ENCODE measurements around the gene HSPG2. TPM values are rescaled to one million over a fixed set of nuclear protein-coding genes. Genes with fewer than 3 reads are reported as not detected.

HSPG2 gene
- total and polyA plus RNA-seq, 2 of the 13 experiments (the other 11 are each of a cell fraction or from before 2014, with no cell fraction given) = 9.1 to 13.1 TPM

GRCh38 chr1:21932127-21932526 lies 5.0 kb downstream of the HSPG2 start (continued):
- TF ChIP-seq MEIS1 (CRISPR knock-in tag; IDR thresholded peaks at IDR 0.05; ENCODE audit: borderline replicate concordance) = no peak

- WGBS (ENCODE audit: low lambda C conversion rate) = 2% methylated on average over 6 of the region's 16 CpGs
- Histone ChIP-seq H3K9ac (ENCODE audit: insufficient read depth, low read depth, low read length) (peak overlapping the region; percentile 62), H3K4me3 (replicated peaks in 1 of 3; ENCODE audit: insufficient read depth in 1 of 3, low read depth in 2 of 3, low read length in 3 of 3) (peak overlapping the region; percentile 24 to 58 (median 33); a peak in 5 of 6 replicates), H3K27me3 (ENCODE audit: control insufficient read depth in 1 of 2, insufficient read depth in 2 of 2, low read length in 2 of 2) (no peaks in the 10 kb centered on the region), H3K9me3 (ENCODE audit: low read length) (no peaks in the 10 kb centered on the region), H3K79me2 (ENCODE audit: insufficient read depth, low read length) (peaks cover 46% of the 10 kb centered on the region), H2AFZ (ENCODE audit: low read length) (no peak overlapping the region), H3K4me2 (ENCODE audit: low read depth, low read length) (peak overlapping the region; percentile 75), H4K20me1 (ENCODE audit: insufficient read depth, low read length) (no peaks in the 10 kb centered on the region), H3K36me3 (replicated peaks in 1 of 2; ENCODE audit: control insufficient read depth in 1 of 2, insufficient read depth in 2 of 2, low read length in 2 of 2) (no peaks in the 10 kb centered on the region), H3K27ac (ENCODE audit: extremely low read length, insufficient read depth, low read length) (peak overlapping the region; percentile 76), H3K4me1 (ENCODE audit: insufficient read depth, low read length) (peaks cover 90% of the 10 kb centered on the region)
- in situ Hi-C loops (cut with HindIII; ENCODE audit: extremely low pct_ligation_motif_present, low pct_unique_long_range_greater_than_20kb) = no loop called here
- FAIRE-seq (peak; percentile 70), ATAC-seq (peak; percentile 81), DNase-seq (ENCODE audit: low spot score) (peak; percentile 91)
- intact Hi-C loops (cut with micrococcal nuclease; ENCODE audit: unreplicated experiment) = no loop called here
- TSS peak; percentile 85 for BruUV-seq (replicated peaks)
- CTCF ChIA-PET (ENCODE audit: low intra/inter-chr PET ratio, low total read pairs) = no interaction called here
- POLR2A ChIA-PET = interaction anchor here (0.7 to 10.7 kb wide), 7 partner anchors 8 to 150 kb away, joined by 3 to 105 read pairs (median 3); no protein-coding TSS in a partner anchor
- peak; percentile 70 for TF ChIP-seq GABPB1 (CRISPR knock-in tag; IDR thresholded peaks at IDR 0.05)
- TF ChIP-seq ZNF891 (CRISPR knock-in tag; IDR thresholded peaks at IDR 0.05) = peak; percentile 84
- no peak for TF ChIP-seq PRMT3 (CRISPR knock-in tag; IDR thresholded peaks at IDR 0.05; ENCODE audit: borderline replicate concordance, low read depth)
- TF ChIP-seq ZNF558 (CRISPR knock-in tag; IDR thresholded peaks at IDR 0.05; ENCODE audit: borderline replicate concordance) = no peak
- no peak for TF ChIP-seq ARID2 (CRISPR knock-in tag; IDR thresholded peaks at IDR 0.05; ENCODE audit: borderline replicate concordance)
- no peak for TF ChIP-seq PLRG1 (conservative IDR thresholded peaks at IDR 0.05)
- TF ChIP-seq ZKSCAN8 (CRISPR knock-in tag; IDR thresholded peaks at IDR 0.05; ENCODE audit: borderline replicate concordance) = 0 out of 2 replicates have a peak, but pooled peaks have one; percentile 40
- peak; percentile 50; the same call in 1 of the 2 replicates for TF ChIP-seq CEBPG (CRISPR knock-in tag; IDR thresholded peaks at IDR 0.05)
- TF ChIP-seq, protein P1, sequence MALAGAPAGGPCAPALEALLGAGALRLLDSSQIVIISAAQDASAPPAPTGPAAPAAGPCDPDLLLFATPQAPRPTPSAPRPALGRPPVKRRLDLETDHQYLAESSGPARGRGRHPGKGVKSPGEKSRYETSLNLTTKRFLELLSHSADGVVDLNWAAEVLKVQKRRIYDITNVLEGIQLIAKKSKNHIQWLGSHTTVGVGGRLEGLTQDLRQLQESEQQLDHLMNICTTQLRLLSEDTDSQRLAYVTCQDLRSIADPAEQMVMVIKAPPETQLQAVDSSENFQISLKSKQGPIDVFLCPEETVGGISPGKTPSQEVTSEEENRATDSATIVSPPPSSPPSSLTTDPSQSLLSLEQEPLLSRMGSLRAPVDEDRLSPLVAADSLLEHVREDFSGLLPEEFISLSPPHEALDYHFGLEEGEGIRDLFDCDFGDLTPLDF (CRISPR knock-in tag; IDR thresholded peaks at IDR 0.05) = no peak
- TF ChIP-seq ZNF280D (CRISPR knock-in tag; IDR thresholded peaks at IDR 0.05) = no peak
- TF ChIP-seq, protein P2, sequence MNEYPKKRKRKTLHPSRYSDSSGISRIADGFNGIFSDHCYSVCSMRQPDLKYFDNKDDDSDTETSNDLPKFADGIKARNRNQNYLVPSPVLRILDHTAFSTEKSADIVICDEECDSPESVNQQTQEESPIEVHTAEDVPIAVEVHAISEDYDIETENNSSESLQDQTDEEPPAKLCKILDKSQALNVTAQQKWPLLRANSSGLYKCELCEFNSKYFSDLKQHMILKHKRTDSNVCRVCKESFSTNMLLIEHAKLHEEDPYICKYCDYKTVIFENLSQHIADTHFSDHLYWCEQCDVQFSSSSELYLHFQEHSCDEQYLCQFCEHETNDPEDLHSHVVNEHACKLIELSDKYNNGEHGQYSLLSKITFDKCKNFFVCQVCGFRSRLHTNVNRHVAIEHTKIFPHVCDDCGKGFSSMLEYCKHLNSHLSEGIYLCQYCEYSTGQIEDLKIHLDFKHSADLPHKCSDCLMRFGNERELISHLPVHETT (CRISPR knock-in tag; conservative IDR thresholded peaks at IDR 0.05) = no peak
- TF ChIP-seq ZBTB33 (CRISPR knock-in tag; IDR thresholded peaks at IDR 0.05) = no peak; the same call in 1 of the 2 replicates
Observed at GRCh38 chr1:21931171-21932093, 5.7 kb downstream of the HSPG2 start.
